Activated CD4-positive, CD25-positive, alpha-beta regulatory T cell (primary cell): ENCODE measurements around the gene BRD9.
A peak's percentile ranks its signal among the peaks of the same experiment; 100 is the strongest.
"Not testable (repeated sequence)": the region's sequence is repeated elsewhere in the genome, so short reads cannot be mapped to it uniquely, and the experiment has no call there.

Source experiments
- DNase-seq, 4 experiments: peaks; one replicate each; lab custom pipeline; 2025; lab: John Stamatoyannopoulos, UW

The BRD9 gene

GRCh38 chr5:922436-923280 is 30.1 kb upstream of the BRD9 start:
- DNase-seq, result no peak

DNA sequence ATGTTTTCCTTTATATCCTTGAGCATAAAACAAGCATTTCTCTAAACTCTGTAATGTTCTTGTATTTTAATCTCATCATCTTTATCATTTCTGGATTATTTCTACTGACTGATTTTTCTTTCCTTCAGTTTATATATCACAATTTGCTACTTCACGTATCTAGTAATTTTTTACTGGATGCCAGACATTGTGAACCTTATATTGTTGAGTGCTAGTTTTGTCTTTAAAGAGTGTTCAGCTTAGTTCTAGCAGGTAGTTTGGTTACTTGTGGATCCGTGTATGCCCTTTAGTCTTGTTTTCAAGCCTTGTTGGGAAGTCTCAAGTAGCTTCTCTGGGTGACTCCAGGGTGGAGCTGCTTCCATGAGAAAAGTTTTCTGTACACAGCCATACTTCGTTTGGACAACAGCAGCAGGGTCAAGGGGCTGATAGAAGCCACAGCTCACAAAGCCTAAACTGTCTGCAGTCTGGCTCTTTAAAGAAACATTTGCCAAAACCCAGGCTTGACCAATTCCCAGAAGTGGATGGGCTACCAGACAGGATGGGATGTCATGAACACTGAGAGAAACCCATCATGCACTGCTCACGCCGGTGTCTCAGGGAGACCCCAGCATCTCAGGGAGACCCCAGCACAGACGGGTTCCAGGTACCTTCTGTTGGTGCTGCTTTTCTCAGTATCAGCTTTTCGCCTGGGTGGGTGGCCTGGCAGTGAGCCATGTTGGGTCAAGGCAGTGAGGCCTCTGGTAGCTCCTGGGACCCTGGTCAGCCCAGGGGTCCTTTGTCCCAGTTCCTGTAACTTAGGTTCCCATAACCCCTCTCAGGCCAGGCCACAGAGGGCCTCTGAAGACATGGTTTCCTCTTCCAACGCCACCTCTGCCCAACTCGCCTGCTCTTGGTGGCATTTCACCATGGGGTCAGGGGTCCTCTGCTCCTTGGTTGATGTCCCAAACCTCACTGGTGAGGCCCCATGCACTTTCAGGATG is 29.1 kb upstream of the BRD9 start:
- no peak for DNase-seq

GRCh38 chr5:920321-920720 is 27.7 kb upstream of the BRD9 start:
- DNase-seq, result no peak

DNA sequence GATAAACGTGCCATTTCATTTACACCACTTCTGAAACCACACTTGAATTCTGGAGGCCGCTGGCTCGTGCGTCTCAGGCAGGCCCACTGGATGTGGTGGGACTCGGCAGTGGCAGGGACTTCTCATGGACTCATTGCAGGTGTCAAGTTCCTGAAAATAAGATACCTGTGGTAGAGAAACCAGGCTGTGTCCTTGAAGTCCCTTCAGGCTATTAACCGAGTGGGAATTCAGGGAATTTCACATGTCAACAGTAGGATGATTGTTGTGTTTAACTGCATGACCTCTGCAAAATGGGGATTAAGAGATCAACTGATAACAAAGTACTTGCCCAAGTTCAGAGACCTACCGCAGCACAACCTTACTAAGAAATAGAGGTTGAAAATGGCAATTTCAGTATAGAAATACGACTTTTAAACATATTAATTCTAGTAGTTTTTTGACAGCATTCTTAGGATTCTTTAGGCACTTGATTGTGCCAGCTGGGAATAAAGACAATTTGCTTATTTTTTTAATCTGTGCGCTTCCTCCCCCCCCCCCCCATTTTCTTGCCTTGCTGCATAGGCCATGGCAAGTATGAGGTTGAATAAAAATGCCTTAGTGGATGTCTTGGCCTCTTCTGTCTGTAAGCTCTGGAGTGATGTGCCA is 26.9 kb upstream of the BRD9 start:
- no peak for DNase-seq

GRCh38 chr5:918717-919116 is 26.1 kb upstream of the BRD9 start:
- DNase-seq, result not testable (repeated sequence)

DNA sequence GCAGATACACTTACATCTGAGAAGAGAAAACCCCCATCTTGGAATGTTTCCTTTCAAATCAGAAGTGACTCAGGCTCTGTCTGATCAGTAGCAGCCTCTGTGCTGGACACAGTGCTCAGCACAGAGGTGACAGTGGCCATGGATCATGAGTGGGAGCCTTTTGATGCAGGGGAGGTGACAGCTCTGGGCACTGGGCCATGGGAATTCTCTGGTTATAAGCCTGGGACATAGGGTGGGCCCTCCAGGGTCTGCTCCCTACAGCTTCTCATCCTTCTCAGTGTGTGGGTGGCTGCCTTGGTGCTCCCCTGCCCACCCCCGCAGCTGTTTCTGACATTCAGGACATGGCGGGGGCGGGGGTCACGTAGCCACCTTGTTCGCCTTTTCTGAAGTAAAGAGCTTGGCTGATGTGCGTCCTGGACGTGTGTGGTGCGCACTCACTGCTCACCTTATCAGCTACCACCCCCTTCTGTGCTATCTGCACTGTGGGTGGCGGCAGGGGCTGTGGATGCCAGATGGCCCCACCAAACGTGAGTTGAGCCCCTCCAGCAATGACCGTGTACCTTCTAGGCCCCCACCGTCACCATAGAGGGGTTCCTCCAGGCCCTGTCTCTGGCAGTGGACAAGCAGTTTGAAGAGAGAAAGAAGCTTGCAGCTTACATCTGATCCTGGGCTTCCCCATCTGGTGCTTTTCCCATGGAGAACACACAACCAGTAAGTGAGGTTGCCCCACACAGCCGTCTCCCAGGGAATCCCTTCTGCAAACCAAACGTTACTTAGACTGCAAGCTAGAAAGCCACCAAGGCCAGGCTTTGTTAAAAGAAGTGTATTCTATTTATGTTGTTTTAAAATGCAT is 24.1 kb upstream of the BRD9 start:
- no peak for DNase-seq

DNA sequence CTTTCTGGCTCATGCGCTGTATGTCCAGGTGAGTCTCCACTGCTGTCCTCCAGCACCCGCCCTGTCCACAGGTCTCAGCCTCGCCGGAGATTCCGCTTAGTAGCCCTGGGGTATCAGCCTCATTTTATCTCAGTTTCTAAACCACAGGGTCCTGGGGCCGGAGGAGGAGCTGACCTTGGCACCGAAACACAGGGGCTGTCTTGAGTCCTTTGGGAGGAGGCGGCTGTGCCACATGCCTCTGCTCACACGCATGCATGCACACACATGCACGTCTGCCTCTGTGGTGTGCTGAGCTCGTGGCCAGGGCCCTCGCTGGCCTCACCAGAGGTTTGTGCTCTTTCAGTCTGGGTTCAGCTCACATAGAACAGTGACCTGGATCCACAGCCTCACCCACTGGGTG is 23.3 kb upstream of the BRD9 start:
- no peak for DNase-seq

DNA sequence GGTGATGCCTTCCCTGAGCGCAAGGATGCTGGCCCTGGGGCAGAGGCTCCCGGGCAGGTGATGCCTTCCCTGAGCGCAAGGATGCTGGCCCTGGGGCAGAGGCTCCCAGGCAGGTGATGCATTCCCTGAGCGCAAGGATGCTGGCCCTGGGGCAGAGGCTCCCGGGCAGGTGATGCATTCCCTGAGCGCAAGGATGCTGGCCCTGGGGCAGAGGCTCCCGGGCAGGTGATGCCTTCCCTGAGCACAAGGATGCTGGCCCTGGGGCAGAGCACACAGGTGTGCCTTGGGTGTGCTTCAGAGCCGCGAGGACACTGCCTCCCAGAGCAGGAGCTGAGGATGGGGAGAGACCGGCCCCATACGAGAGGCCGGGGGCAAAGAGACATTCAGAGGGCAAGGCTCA is 22.7 kb upstream of the BRD9 start:
- not testable (repeated sequence) for DNase-seq

DNA sequence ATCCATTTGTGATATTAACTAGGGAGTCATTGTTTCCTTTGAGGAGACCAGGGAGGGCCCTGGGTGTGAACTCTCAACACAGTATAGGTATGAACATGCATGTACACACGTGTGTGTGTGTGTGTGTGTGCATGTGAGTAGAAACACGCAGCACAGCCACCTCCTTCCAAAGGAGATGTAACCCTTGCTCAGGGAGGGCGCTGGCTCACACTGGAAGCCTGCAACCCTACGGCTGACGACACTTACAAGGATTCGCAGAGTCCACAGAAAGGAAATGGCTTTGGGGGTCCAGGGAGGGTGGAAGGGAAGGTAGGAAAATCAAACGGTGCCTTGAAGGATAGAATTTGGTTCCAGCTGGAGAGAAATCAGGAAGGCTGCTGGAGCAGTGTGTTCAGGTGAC is 22.0 kb upstream of the BRD9 start:
- no peak for DNase-seq

GRCh38 chr5:914174-914573 is 21.6 kb upstream of the BRD9 start:
- DNase-seq, result no peak

GRCh38 chr5:912280-913091 is 19.9 kb upstream of the BRD9 start:
- DNase-seq, result peak; percentile 51 to 61 (median 57)

- no peak for DNase-seq
These were observed 19.0 kb upstream of the BRD9 start for GRCh38 chr5:911601-912000.

DNA sequence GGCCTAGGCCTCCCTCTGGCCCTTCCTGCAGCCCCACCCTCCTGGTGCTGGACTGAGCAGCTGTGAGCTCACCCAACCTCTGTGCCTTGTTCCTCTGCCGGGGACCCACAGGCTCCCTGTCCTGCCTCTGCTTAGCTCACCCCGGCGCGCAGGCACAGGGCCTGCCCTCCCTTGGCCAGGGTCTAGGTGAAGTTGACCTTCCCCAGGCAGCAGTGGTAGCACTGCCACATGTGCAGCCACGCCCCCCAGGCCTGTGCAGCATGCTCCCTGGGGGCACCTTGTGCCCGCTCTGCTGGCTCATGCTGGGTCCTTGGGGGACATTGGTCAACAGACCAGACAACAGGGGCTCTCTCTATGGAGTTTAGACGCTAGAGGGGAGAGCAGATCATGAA is 18.2 kb upstream of the BRD9 start:
- DNase-seq, result no peak

DNA sequence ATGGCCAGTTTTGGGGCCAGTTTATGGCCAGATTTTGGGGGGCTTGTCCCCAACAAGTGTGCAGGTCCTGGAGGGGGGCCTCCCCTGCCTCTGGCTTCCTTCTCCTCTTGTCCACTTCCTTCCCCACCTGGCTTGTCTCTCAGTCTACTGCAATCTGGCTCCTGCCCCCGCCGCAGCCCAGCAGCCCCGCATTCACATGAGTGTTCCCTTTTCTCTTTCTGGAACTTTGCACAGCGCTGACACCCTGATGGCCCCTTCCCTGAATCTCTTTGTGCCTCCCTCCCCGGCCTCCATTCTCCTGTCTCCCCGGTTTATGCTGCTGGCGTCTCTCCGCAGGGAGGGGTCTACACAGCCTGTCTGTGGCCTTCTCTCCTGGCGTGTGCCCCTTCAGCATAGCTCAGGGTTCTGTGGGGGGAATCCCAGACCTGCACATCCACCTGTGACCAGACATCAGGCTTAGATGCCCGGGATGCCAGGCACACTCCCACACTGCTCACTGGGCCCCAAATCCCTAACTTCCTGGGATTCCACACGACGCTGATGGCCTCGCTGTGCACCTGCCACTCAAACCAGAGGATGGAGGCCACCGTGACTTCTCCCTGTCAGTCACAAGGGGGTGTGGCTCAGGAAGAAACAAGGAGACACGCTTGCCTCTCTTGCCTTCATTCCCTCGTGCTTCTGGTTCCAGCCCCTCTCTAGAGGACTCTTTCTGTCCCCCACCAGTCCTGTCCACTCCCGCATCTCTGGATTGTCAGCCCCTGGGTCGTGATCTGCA is 17.6 kb upstream of the BRD9 start:
- DNase-seq, result no peak

DNA sequence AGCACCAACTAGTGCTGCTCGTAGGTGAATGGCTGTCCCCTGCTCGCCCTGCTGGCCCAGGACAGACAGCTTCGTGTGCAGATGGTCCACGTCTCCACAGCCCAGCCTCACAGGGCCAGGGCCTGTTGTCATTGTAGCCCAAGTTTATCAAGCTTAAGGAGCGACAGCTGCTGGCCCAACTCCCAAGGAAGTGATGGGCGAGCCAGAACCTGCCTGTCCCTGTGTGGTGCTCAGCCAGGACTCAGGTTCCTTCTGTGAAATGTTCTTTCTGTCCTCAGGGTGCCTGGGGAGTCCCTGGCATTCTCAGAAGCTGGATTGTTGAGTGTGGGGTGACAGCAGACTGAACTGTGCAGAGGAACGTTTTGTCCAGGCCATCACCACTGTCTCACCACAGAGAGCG is 16.5 kb upstream of the BRD9 start:
- DNase-seq, result no peak

GRCh38 chr5:908172-908571 is 15.6 kb upstream of the BRD9 start:
- DNase-seq, result no peak

DNA sequence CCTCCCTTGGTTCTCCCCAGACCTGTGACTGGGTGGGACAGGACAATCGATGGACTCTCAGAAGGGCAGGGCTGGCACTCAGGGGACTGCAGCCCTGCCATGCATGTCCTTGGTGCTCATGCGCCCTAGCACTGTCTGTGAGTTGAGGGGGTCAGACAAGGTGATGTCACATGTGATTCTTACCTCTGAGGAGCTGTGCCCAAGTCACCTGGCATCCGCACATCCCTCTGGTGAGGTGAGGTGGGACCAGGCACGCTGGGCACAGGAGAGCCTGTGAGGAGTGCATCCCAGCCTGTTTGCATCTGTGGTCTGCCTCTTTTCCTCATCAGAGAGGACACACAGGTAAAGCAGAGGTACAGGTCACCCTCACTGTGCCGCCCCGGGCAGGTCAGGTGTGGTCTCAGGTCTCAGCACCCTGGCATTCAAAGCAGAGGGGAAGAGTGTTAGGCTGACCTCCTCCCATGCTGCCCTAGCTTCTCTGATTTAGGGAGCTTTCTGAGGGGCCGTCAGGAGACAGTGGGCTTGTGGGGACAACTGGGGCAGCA is 14.8 kb upstream of the BRD9 start:
- no peak for DNase-seq

DNA sequence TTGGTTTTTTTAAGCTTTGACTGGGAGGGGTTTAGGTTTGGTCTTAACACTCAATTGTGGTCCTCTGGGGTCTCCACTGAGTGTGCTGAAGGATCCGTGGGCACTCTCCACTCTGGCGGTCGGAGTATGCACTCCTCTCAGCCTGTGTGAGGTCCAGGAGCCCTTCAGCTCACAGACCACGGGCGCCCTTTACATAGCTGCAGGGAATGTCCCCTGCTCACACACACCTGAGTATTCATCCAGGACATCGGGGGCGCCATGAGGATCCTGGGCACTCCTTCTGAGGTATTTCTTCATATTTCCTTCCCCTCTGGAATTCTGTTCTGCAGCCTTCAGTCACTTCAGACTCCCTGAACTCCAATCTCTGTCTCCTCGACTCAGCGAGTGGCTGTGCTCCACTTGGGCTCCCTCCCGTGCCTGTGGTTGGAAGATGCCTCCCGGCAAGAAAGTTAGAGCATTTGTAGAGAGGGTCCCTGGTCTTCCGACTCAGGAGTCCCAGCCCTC is 12.6 kb upstream of the BRD9 start:
- DNase-seq, result no peak

DNA sequence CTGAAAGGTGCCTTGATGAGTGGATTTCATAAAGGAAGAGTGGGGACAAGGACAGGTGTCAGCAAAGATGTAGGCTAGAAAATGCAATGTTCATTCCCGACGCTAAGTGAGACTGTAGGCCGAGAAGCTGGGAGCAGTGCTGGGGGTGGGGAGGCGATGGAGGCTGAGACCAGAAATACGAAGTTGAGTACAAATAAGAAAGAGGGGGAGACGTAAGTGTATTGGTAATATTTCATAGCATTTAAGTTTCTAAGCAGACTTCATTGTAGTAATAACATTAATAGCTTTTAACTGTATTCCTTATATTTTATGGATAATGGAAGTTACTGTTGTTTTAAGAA is 11.1 kb upstream of the BRD9 start:
- no peak for DNase-seq
